HG03139 (cell line): ENCODE data around the gene TRIM3.
"Not testable (repeated sequence)": the region's sequence is repeated elsewhere in the genome, so short reads cannot be mapped to it uniquely, and the experiment has no call there.

ENCODE experiments used
- ATAC-seq: cut with Tn5 transposase; IDR thresholded peaks from one replicate; pipeline ENCODE4 v1.9.1; 2021; ENCODE audit not compliant: unreplicated experiment

The TRIM3 gene

DNA sequence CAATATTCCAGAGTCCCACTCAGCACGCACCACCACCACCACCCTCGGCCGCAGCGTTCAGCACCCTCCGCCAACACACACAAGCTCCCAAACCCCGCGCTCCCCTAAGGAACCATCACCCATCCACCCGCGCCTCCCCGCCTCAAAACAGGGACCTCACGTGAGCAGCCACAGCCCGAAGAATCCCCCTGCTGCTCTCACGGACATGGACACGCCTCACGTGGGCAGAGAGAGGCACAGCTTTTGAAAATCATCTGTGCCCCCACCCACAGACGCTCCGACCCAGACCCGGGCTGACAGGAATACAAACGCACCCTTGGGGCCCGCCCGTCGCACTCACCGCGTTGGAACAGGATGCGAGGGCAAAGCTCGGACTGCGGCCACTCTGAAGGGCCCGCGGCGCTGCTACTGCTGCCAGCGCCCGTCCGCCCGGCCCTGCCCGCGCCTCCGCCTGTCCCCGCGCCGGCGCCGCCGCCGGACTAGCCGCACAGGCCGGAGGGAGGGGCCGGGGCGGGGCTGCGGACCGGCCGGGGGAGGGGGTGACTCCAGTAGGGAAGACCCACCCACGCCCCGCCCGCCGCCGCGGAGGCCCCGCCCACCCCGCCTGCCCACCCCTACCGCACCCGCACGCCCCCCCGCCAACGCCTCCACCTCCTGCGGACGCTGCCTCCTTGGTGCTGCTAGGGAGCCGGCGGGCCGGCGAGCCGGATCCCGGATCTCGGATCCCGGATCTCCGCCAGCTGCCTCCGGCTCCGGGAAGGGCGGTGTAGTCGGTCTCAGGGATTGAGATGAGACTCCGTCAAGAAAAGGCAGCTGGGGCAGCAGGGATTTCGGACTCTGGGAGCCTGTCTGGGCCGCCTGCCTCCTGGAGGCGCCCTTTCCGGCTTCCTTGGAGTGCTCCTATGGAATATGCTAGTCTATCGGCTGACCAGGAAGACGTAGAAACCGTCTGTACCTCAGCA lies at the start of gene TRIM3:
TRIM3 (minus strand) TSS at position 491 of the 962 bp plus-strand sequence. CDS start 8,246 bp downstream, outside the sequence.
- peak; percentile 52 for ATAC-seq

DNA sequence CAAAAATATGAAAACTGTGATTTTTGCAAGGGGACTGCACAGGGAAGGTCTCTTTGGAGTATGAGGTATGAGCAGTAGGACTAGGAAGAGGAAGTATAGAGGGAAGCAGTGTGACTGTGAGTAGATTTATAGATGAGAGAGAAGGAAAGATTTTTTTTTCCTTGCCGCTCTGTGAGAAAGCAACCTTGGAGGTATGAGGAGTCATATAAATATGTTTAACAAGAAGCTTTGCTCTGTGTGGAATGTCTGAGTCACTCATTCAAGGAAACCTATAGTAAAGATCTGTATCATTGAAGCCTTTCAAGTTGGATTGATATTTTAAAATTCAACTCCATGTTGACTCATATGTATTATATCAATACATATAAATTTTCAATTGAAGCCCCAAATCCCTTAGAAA lies 49.5 kb upstream of the TRIM3 start:
- ATAC-seq: no peak

DNA sequence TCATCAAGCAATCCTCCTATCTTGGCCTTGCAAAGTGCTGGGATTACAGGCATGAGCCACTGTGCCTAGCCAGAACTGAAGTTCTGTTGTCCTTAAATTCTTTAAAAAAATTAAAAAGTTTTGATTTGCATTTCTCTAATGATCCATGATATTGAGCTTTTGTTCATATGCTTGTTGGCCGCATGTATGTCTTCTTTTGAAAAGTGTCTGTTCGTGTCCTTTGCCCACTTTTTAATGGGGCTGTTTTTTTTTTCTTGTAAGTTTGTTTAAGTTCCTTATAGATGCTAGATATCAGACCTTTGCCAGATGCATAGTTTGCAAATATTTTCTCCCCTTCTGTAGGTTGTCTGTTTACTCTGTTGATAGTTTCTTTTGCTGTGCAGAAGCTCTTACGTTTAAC lies 48.2 kb upstream of the TRIM3 start:
- ATAC-seq: not testable (repeated sequence)

DNA sequence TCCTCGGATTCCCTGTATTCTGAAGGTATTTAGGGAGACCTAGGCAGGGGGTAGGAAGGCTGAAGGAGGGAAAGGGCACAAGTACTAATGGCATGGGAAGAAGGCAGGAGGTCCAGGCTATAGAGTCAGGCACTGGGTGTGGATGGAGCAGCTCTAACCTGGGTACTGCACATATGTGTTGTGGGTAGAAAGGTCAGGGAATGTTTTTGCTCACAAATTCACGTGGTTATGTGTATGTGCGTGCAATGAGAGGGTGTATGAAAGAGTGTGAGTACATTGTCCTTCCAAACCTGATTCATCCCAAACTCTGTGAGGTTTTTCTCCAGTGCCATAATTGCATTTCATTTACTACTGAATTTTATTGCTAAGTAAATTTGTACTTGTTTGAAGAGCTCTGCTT lies 46.5 kb upstream of the TRIM3 start:
- no peak for ATAC-seq

DNA sequence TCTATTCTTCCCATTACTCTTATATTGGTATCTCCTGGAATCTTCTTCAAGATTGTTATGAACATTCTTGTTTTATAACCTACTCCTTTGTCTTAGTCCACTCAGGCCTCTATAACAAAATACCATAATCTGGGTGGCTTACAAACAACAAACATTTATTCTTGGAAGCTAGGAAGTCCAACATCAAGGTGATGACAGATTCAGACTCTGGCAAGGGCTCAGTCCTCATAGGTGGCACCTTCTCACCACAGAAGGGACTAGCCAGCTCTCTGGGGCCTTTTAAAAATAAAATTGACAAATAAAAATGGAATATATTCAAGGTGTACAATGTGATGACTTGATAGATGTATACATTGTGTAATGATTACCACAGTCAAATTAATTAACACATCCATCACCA lies 43.1 kb upstream of the TRIM3 start:
- no peak for ATAC-seq

DNA sequence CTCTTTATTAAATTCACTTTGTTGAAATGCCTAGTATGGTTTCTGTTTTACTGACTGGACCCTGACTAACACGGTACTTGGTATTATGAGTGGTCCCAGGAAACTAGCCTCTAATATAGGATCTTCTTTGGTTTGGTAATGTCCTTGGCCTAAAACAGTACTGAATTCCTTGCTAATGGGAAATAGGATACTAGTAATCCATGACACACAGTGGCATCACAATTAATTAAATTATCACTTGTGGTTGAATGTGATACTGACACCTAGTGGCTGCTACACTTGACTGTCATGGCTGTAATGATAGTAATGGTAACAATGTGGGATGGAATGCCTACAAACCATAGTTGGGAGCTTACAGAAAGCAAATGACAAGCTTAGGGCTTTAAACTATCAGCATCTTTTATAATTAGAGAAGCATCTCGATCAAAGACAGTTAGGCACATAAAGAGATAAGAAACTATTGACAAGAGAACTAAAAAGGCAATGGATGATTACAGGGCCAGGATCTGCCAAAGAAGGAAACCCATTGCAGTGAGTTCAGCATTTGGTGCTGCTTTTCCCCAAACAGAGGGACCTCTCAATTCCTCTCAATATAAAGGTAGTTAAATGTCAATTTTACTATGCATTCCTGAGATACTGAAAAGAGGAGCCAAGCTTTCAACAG lies 32.0 kb upstream of the TRIM3 start:
- no peak for ATAC-seq

DNA sequence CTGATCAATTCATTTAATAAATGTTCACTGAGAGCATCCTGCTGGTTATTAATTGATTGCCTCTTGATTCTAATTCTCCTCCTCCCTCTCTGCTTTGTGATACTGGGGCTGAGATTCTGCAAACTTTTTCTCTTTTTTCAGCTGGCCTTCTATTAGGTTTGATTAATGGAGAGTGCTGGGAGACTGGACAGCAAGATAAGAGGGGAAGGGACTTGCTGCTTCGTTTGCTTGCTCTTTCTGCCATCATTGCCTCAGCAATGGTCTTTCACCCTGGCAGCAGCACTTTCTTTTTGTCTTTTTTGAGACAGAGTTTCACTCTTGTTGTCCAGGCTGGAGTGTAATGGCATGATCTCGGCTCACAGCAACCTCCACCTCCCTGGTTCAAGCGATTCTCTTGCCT lies 30.4 kb upstream of the TRIM3 start:
- ATAC-seq: no peak

DNA sequence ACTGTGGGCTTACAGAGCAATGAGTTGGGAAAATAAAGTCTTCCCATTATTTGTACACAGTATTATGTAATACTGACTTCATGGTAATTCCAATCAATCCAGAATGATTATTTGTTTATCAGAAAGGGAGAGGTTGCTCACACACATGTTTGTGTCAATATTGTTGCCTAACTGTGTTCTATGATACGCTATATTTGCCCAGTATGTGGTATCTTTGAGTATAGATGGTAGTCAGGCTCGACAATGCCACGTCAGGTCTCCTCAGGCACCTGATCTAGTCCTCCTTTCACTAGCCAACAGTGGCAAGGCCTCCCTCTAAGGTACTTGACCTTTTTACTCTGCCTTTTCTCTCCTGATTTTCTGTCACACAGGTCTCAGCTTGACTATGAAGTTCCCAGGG lies 28.6 kb upstream of the TRIM3 start:
- ATAC-seq: no peak

DNA sequence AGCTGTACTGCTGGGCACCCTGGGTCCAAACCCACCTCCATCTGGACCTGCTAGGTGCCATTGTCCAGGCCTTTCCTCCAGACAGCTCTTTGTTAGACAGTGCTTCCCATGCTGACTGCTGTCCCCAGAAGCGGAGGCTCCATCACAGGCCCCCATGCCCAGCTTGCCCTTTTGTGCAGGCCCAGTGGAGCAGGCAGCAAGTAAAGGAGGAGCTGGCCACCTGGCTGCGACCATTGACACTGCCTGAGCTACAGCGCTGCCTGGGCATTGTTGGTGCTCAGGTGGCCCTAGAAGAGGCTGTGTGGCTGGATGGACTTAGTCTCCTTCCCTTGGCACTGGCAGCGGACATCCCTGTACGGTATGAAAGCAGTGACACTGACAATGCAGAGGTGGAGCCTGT lies 24.8 kb upstream of the TRIM3 start:
- no peak for ATAC-seq

DNA sequence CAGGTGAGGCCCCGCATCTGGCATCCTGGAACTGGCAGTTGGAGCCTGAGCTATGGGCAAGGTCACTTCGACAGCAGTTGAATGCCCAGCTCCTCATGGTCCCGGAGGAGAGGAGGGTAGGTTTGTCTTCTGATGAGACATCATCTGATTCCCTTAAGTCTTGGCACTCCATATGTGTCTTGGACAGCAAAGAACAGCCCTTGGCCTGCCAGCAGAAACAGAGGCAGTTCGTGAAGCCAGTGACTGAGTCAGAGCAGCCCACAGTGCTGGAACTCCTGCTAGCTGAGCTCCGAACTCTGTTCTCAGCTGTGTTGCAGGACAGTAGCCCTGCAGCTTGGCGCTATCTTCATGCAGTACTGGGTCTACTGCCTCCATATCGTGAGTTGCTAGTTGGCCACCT lies 24.4 kb upstream of the TRIM3 start:
- no peak for ATAC-seq

DNA sequence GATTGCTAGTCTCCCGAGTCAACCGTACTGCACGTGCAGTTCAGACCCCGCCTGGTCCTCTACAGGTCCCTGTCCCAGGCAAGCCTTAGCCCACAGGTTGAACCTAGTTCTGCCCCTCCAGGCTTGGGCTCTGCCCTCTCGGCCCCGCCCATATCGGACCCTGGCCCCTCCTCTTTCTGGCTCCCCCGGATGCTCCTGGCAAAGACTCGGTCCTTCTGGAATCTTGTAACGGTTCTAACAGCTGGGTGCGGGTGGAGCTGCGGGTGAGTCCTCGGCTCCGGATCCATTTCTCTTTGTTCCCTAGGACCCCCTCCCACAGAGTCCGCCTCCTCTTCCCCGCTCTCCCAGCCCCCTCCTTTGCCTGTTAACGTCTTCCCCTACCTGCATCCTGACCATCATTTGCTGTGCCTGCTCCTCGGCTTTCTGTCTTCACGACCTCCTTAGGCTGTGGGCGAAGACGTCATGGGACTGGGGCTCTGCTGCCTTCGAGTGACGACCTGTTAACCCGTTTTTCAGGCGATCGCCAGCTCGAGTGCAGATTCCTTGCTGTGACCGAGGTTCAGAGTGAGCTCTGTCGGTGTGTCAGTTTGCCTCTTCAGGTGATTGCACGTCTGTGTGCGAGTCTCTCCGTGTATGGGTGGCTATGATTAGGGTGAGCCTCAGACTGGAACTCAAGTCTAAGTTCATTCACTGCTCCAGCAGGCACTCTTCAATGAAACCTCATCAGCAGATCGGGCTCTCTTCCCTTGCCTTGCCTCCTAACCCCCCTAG lies 23.5 kb upstream of the TRIM3 start, which contains the start of gene DNHD1:
DNHD1 (plus strand) TSS at position 212 of the 771 bp plus-strand sequence. CDS start 936 bp downstream, outside the sequence.
- ATAC-seq: no peak

DNA sequence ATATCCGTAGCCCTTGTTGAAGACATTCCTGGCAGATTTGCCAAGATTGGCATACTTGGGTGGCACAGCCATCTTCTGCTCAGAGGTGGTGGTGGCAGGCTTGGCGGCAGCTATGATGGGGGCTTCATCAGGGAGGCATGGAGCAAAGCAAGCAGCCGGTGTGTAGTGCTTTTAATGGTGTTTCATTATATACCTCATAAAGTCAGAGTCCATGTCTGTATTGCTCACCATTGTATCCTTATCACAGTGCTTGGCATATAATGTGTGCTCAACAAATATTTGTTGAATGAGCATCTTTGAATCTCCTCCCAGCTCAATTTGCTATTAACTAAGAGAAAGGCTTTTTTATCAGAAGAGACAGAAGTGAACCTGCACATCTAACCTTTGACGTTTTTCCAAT lies 15.6 kb upstream of the TRIM3 start:
- ATAC-seq: no peak

DNA sequence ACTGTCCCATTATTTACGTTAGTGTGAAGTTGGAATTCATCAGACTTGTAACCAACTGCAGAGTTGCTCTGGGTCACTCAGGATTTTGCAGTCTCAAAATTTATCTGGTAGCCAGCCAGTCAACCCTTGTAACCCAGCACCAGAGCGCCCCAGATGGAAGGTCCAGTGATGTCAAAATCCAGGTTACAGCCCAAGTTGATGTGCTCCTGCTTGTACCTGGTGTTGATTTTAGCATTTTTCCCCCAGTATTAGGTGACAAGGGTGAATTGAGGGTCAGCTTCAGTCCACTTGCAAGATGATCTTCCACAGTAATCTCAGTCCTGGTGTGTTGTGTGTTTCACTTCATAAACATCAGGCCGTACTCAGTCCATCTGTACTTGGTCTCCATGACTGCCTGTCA lies 15.1 kb upstream of the TRIM3 start:
- no peak for ATAC-seq

DNA sequence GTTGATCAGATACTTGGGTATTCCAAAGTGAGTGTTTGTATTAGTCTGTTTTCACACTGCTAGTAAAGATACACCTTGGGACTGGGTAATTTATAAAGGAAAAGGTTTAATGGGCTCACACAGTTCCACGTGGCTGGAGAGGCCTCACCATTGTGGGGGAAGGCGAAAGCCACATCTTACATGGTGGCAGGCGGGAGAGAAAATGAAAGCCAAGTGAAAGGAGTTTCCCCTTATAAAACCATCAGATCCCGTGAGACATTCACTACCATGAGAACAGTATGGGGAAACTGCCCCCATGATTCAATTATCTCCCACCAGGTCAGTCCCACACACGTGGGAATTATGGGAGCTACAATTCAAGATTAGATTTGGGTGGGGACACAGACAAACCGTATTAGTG lies 14.6 kb upstream of the TRIM3 start:
- ATAC-seq: no peak

DNA sequence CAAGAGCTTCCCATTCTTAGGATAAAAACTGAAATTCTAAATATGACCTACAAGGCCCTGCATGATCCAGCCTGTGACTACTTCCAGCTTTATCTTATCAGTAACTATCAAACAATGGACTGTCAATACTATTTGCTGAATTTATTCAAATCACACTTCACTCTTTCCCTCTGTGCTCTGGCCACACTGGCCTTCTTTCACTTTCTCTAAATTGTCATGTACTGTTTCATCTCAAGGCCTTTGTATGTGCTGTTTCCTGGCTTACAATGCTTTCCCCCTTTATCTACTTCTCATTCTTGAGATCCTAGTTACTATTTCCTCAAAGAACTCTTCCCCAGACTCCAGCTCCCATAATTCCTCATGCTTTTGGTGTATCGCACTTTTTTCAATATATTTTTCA lies 13.2 kb upstream of the TRIM3 start:
- no peak for ATAC-seq

DNA sequence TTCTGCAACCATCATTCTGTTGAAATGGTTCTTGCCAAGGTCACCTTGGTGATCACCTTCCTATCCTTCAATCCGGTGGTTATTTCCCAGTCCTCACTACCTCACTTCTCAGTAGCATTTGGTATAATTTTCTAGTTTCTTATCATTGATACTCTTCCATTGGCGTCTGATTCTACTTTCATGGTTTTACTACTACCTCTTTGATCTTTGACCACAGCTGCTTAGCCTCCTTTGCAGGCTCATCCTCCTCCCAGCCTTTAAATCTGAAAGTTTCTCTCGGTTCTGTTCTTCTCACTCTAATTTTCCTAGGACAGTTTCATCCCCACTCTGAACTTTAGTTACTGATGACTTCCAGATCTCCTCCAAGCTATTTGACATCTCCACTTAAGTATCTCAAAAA lies 12.5 kb upstream of the TRIM3 start:
- no peak for ATAC-seq

DNA sequence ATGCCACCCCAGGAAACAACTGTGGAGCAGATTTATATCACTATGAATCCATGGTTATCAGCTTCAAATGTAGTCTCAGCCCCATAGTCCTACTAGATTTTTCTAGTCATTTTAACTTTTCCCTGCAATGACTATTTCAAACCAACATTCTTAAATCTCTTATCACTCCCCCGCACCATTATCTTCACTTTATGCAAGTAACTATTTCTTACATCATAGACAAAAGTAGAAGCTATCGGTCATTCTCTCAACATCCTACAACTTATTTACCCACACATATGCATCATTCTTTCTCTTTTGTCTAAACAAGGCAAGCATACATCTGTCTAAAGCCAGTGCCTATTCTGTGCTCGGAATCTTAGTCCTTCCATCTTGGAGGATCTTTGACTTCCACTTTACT lies 11.9 kb upstream of the TRIM3 start:
- no peak for ATAC-seq

DNA sequence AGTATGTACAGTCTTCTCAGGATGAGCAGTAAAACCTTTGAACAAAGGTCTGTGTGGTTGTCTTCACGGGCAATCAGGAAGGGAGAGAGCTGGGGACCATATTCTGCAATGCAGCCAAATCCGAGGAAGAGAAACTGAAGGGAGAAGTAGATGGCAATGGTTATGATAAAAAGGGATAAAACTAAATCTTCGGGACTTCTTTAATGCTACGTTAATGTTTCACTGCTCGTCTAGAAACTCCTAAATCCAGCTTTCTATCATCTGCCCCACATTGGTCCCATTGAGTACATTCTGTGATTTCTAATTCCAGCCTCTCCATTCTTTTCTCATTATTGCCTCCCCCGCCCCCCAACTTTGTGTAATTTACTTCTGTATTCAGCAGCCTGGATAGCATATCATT lies 9.3 kb upstream of the TRIM3 start:
- ATAC-seq: no peak

DNA sequence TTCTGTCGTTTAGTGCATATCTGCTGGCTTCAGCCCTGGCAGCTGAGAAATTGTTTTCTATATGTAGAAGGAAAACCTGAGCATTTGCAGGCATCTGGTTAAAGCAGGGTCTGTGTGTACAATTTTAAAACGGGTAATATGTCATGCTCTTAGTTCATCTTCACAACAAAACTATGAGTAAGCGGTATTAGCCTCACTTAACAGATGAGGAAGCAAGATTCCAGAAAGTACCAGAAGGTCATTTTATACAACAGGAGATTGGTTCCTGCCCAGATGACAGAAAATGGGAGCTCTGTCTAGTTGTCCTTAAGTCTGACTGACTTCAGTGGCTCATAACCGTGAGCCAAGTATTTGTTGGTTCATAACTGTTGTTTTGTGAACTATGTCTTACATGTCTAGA lies 8.7 kb upstream of the TRIM3 start:
- no peak for ATAC-seq

DNA sequence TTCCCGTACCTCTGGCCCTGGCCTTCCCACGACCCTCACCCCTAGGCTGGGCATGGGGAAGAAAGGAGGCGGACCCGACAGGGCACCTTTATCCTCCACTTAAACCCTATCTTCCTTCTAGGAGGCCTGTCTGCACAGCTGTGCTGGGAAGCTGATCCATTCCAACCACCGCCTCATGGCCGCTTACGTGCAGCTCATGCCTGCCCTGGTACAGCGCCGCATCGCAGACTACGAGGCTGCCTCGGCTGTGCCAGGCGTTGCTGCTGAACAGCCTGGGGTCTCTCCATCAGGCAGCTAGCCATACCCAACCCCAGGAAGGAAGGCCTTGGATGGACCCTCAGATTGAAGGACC lies 8.2 kb upstream of the TRIM3 start:
- ATAC-seq: peak; percentile 5
